ENCODE data around the gene UGT2B7. TPM values are rescaled to one million over a fixed set of nuclear protein-coding genes. Genes with fewer than 3 reads are reported as not detected.

Gene UGT2B7
- total and polyA plus RNA-seq, 2 donors = 0.42 to 3.4 TPM

Other genes with a start within 250 kb of the UGT2B7 start
- gene UGT2A3, start 144.7 kb upstream of the UGT2B7 start, total RNA-seq = 0.38 TPM
- gene UGT2A3, start 144.7 kb upstream of the UGT2B7 start, polyA plus RNA-seq = 0.09 TPM
- 0.05 TPM for gene UGT2B11, start 118.3 kb downstream of the UGT2B7 start, total RNA-seq
- 0.07 TPM for gene UGT2B11, start 118.3 kb downstream of the UGT2B7 start, polyA plus RNA-seq
- gene UGT2B28, start 184.0 kb downstream of the UGT2B7 start, total RNA-seq = 0.05 TPM
- gene UGT2B28, start 184.0 kb downstream of the UGT2B7 start, polyA plus RNA-seq = not detected